Esophagus muscularis mucosa (tissue), 4 donors: Measurements from ENCODE around the gene TUBGCP3. TPM values are rescaled to one million over a fixed set of nuclear protein-coding genes. Genes with fewer than 3 reads are reported as not detected.

Experiments
- DNase-seq: peaks from one replicate; pipeline ENCODE4 v3.0.0-alpha.2; 2017; ENCODE audit errors: extremely low spot score
- H3K27ac ChIP-seq, 4 donors: fragments of 200-600 bp; sonication (generic); replicated peaks in 1 of 4; 1 replicate in 3 of 4; 2 replicates in 1 of 4; pipeline ENCODE4 v1.5.1; 2016 to 2019; ENCODE audit warnings: mild to moderate bottlenecking in 1 of 4
- H3K27me3 ChIP-seq, 4 donors: fragments of 200-600 bp; sonication (generic); one replicate each; pipeline versions ENCODE4 v1.5.1 to v1.6.0; 2016 to 2019
- H3K36me3 ChIP-seq, 4 donors: fragments of 200-600 bp; sonication (generic); one replicate each; pipeline ENCODE4 v1.5.1; 2016 to 2019
- H3K4me1 ChIP-seq, 4 donors: fragments of 200-600 bp; sonication (generic); one replicate each; pipeline ENCODE4 v1.5.1; 2016 to 2019
- H3K4me3 ChIP-seq, 4 donors: fragments of 200-600 bp; sonication (generic); 1 replicate in 2 of 4; 2 replicates in 2 of 4; pipeline ENCODE4 v1.5.1; 2016 to 2019; ENCODE audit warnings: mild to moderate bottlenecking in 4 of 4, moderate library complexity in 1 of 4
- H3K9me3 ChIP-seq, 4 donors: fragments of 200-600 bp; sonication (generic); 1 replicate in 3 of 4; 2 replicates in 1 of 4; pipeline ENCODE4 v1.5.1; 2016 to 2019
- CTCF ChIP-seq, 3 experiments: fragments of 200-600 bp in 2 of 3; fragments of 450-650 bp in 1 of 3; sonication (generic) in 2 of 3; IDR thresholded peaks; one replicate each; pipeline ENCODE4 v1.5.1; 2017 to 2019; ENCODE audit warnings: antibody characterized with exemption in 3 of 3, mild to moderate bottlenecking in 2 of 3, moderate library complexity in 1 of 3
- EP300 ChIP-seq: sonication (generic); formaldehyde crosslinking; IDR thresholded peaks from one replicate; pipeline ENCODE4 v1.6.1; 2017; ENCODE audit warnings: antibody characterized with exemption
- POLR2A ChIP-seq: fragments of 450-650 bp; IDR thresholded peaks from one replicate; pipeline ENCODE4 v1.6.1; 2017; ENCODE audit warnings: antibody characterized with exemption, moderate library complexity, mild to moderate bottlenecking, low read depth
- POLR2AphosphoS5 ChIP-seq, 2 donors: sonication (generic); formaldehyde crosslinking; IDR thresholded peaks; one replicate each; pipeline ENCODE4 v1.6.1; 2017; ENCODE audit warnings: antibody characterized with exemption in 2 of 2
- WGBS: methylation state at CpG from one replicate; pipeline ENCODE4 v1.1.5; 2018; 5-methylcytosine and 5-hydroxymethylcytosine counted together
- intact Hi-C: fragments of 100-400 bp; cut with DNase I; formaldehyde crosslinking; loops from one replicate; pipeline ENCODE4 v1.15.1; 2023
- total RNA-seq, 4 donors: library from RNA; depleted of rRNA; stranded (reverse); fragments of >200 nt; gene quantifications; one replicate each; pipeline versions ENCODE4 v1.1.0 to v1.2.1, GENCODE V29; 2016

The TUBGCP3 gene
- total RNA-seq, 4 donors from 2014 or later: 25.2 to 33.6 (median 30.6) TPM

- peaks cover 29 to 72% (median 47%) of the 10 kb centered on the region in 4 donors for H3K36me3 ChIP-seq
- no peak for DNase-seq
- intact Hi-C loops: no loop called here
- H3K27ac ChIP-seq: no peak overlapping the region
- H3K27me3 ChIP-seq: no peaks in the 10 kb centered on the region
- H3K4me3 ChIP-seq: no peak overlapping the region
- H3K4me1 ChIP-seq: no peaks in the 10 kb centered on the region
- no peaks in the 10 kb centered on the region for H3K9me3 ChIP-seq
- TF ChIP-seq POLR2AphosphoS5 (IDR thresholded peaks at IDR 0.05) (no peak), EP300 (no peak)
- 88% methylated on average over 3 of the region's 3 CpGs for WGBS
These were observed 42.1 kb downstream of the TUBGCP3 start for GRCh38 chr13:112545856-112546255.

DNA sequence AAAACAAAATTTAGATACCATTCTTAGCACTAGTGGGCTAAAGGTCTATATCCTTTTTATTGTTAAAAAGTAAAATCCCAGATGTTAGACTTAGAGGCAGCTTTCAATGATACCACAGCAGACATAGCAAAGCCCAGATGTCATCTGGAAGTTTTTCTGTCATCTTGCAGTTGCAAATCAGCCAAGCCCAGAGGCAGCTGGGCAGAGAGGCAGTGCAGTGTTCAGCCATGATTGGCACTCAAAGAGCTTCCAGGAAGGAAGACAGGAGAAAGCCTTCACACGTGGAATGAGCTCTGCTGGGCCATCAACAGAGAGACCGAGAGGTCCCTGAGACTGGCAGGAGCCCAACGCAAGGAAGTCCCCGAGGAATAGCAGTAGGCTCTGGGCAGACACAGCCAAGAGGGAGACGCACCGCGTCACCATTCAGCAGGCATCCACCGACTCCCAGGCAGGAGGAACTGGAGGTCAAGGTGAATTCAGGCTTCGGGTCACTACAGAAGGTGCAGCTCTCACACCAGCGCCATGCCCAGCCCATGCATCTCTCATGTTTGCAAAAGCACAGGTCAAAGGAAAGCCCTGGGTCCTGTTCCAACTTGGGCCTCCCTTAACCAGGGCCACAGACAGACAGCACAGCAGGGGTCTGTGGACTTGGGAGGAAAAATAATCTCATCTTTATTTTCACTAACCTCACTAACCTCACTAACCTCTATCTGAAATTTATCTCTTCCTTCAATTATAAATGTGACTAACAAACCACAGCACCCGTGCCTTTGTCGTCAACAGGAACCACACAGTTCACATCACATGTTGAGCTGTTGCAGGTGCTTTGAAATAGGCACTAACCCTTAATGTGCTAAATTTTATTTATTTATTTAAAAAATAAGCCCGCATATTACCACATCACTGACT is 54.9 kb downstream of the TUBGCP3 start:
- intact Hi-C loops: no loop called here

GRCh38 chr13:112531263-112531794 is 56.6 kb downstream of the TUBGCP3 start:
- H3K4me1 ChIP-seq: no peaks in the 10 kb centered on the region
- no peak overlapping the region for H3K4me3 ChIP-seq
- H3K27me3 ChIP-seq: no peaks in the 10 kb centered on the region
- TF ChIP-seq CTCF (IDR thresholded peaks at IDR 0.05) (no peak), POLR2AphosphoS5 (IDR thresholded peaks at IDR 0.05) (no peak), POLR2A (no peak), EP300 (no peak)
- no peak for DNase-seq
- H3K27ac ChIP-seq: no peak overlapping the region
- 94% methylated on average over 12 of the region's 12 CpGs for WGBS
- H3K9me3 ChIP-seq: no peaks in the 10 kb centered on the region
- intact Hi-C loops: no loop called here
- H3K36me3 ChIP-seq: peaks cover 0 to 11% (median 4%) of the 10 kb centered on the region in 4 donors

More for the DNA sequence above, 54.9 kb downstream of the TUBGCP3 start:
- peaks cover 0 to 6% (median 2%) of the 10 kb centered on the region in 4 donors for H3K36me3 ChIP-seq
- H3K4me3 ChIP-seq: no peak overlapping the region
- TF ChIP-seq POLR2AphosphoS5 (IDR thresholded peaks at IDR 0.05) (no peak), EP300 (no peak), CTCF (IDR thresholded peaks at IDR 0.05) (no peak), POLR2A (no peak)
- DNase-seq: no peak
- no peaks in the 10 kb centered on the region for H3K4me1 ChIP-seq
- H3K27ac ChIP-seq: no peak overlapping the region
- H3K27me3 ChIP-seq: no peaks in the 10 kb centered on the region
- WGBS: 87% methylated on average over 12 of the region's 13 CpGs
- no peaks in the 10 kb centered on the region for H3K9me3 ChIP-seq

DNA sequence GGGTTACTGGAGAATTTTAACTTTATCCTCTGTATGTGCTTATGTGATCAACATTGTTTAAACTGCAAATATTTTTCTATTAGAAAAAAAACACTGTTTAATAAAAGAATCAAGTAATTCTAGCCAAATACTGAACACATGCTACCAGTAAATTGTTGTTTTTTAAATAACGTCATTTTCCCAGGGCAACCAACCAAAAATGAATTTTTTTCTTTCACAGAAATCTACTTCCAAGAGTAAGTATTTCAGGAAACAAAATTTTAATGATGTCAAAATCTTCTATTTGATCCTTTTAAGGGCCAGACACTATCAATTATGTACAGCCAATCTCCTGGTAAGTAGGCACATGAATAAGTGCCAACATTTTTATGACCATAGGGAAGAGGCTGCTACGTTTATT is 57.1 kb downstream of the TUBGCP3 start:
- Histone ChIP-seq H3K9me3 (no peaks in the 10 kb centered on the region), H3K4me3 (no peak overlapping the region), H3K27ac (no peak overlapping the region), H3K4me1 (no peaks in the 10 kb centered on the region), H3K36me3 (peaks cover 0 to 15% (median 6%) of the 10 kb centered on the region in 4 donors), H3K27me3 (no peaks in the 10 kb centered on the region)
- DNase-seq: no peak
- no peak for TF ChIP-seq CTCF (IDR thresholded peaks at IDR 0.05)
- TF ChIP-seq POLR2A: no peak
- no peak for TF ChIP-seq POLR2AphosphoS5 (IDR thresholded peaks at IDR 0.05)
- TF ChIP-seq EP300: no peak
- intact Hi-C loops: no loop called here
- WGBS: 59% methylated on average over 2 of the region's 2 CpGs

DNA sequence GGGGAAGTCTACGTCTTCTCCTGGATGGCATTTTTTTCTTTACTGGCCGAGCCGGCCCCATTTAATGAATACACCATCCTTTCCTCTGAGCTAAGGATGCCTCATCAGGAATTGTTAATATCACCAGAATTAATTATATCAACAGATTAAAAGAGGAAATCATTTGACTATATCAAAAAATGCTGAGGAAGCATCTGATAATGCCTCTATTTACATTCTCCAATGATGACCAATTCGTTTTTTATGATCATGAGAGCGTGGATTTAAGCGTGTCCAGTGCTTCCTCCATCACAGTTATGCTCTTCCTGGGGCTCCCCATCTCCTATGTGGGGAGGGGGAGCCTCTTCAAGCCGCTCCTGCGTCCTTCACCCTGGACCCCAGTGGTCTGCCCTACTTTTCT is 58.7 kb downstream of the TUBGCP3 start:
- intact Hi-C loops: no loop called here
- 96% methylated on average over 8 of the region's 8 CpGs for WGBS
- Histone ChIP-seq H3K9me3 (no peaks in the 10 kb centered on the region), H3K4me3 (no peak overlapping the region), H3K4me1 (no peaks in the 10 kb centered on the region), H3K27ac (no peak overlapping the region), H3K36me3 (peaks cover 0 to 28% (median 9%) of the 10 kb centered on the region in 4 donors), H3K27me3 (no peaks in the 10 kb centered on the region)
- no peak for TF ChIP-seq POLR2A
- no peak for TF ChIP-seq EP300
- TF ChIP-seq POLR2AphosphoS5 (IDR thresholded peaks at IDR 0.05): no peak
- TF ChIP-seq CTCF (IDR thresholded peaks at IDR 0.05): no peak
- no peak for DNase-seq
